Kidney (tissue), 22 donors: ENCODE results near the gene DTX1. TPM values are rescaled to one million over a fixed set of nuclear protein-coding genes. Genes with fewer than 3 reads are reported as not detected.

Experiments
- DNase-seq, 5 donors: peaks; one replicate each; pipeline ENCODE4 v3.0.0-alpha.2; 2013 to 2020
- FAIRE-seq: peaks from 2 replicates; lab custom pipeline; 2012; peaks lifted over from hg19 to GRCh38; lab: Jason Lieb, UNC
- H3K27ac ChIP-seq, 2 donors: one replicate each; pipeline ENCODE4 v1.7.0; 2013; ENCODE audit warnings: low read depth in 2 of 2, low read length in 2 of 2, inconsistent platforms in 1 of 2
- H3K27me3 ChIP-seq: one replicate; pipeline ENCODE4 v1.7.1; 2013; ENCODE audit warnings: low read length, inconsistent platforms; ENCODE audit not compliant: control insufficient read depth, insufficient read depth
- H3K36me3 ChIP-seq, 3 donors: one replicate each; pipeline versions ENCODE4 v1.7.0 to v1.7.1; 2013; ENCODE audit warnings: low read length in 3 of 3, control low read depth in 1 of 3, inconsistent platforms in 1 of 3; ENCODE audit not compliant: insufficient read depth in 3 of 3, control insufficient read depth in 2 of 3
- H3K4me1 ChIP-seq, 3 donors: one replicate each; pipeline versions ENCODE4 v1.7.0 to v1.7.1; 2013; ENCODE audit warnings: low read length in 3 of 3, inconsistent platforms in 1 of 3, low read depth in 1 of 3; ENCODE audit not compliant: control insufficient read depth in 2 of 3, insufficient read depth in 2 of 3
- H3K4me3 ChIP-seq, 3 donors: one replicate each; pipeline versions ENCODE4 v1.7.0 to v1.8.1; 2013; ENCODE audit warnings: low read length in 3 of 3, control low read depth in 1 of 3, inconsistent platforms in 1 of 3
- H3K9ac ChIP-seq, 3 donors: one replicate each; pipeline versions ENCODE4 v1.7.0 to v1.7.1; 2013; ENCODE audit warnings: low read length in 3 of 3, control low read depth in 1 of 3, inconsistent platforms in 1 of 3
- H3K9me3 ChIP-seq, 3 donors: one replicate each; pipeline versions ENCODE4 v1.7.0 to v1.7.1; 2013; ENCODE audit warnings: low read length in 3 of 3, control low read depth in 1 of 3, inconsistent platforms in 1 of 3; ENCODE audit not compliant: control insufficient read depth in 2 of 3, insufficient read depth in 1 of 3
- CTCF ChIP-seq: IDR thresholded peaks from 3 replicates; pipeline ENCODE4 v1.5.1; 2012; ENCODE audit warnings: mild to moderate bottlenecking, moderate library complexity, borderline replicate concordance; ENCODE audit not compliant: insufficient read depth; ENCODE audit errors: extremely low read depth
- intact Hi-C: fragments of 100-400 bp; cut with DNase I; formaldehyde crosslinking; loops from one replicate; pipeline ENCODE4 v1.11.1; 2022
- long read RNA-seq, 10 donors: library from polyadenylated mRNA in 1 of 10; unstranded in 1 of 10; transcript quantifications; one replicate each; pipeline ENCODE4 v2.0.0 and lab custom pipeline, GENCODE V29; 2021 to 2026
- polyA plus RNA-seq: library from polyadenylated mRNA; stranded (reverse); fragments of 350-450 nt; fragmentation: Illumina TruSeq; extraction: RNeasy Lipid Tissue Mini Kit (QIAGEN cat#74804); gene quantifications from one replicate; pipeline ENCODE4 v1.2.3, GENCODE V29; 2014; ENCODE audit warnings: low read depth, low replicate concordance; ENCODE audit not compliant: insufficient read depth
- total RNA-seq: library from RNA; stranded (reverse); fragmentation: NEBNext Ultra II Directional; extraction: Animal tissue kit (Norgen Biotek cat#: 25700); gene quantifications from one replicate; pipeline ENCODE4 v1.2.1, GENCODE V29; 2021
- donor health status: control.
- donor health status: control.
- donor health status: control.
- donor health status: control.
- donor health status: control.
- donor health status: DM: yes; HTN: yes; CAD: no.
- donor health status: Normal renal cell carcinoma (clear cell type).

DTX1 gene
- 4.9 TPM for total RNA-seq
- 7.3 TPM for polyA plus RNA-seq
- long read RNA-seq, donor 1, partial matches to known transcripts, result 0 of 1 reads
- long read RNA-seq, donor 1, other reads (novel, unspliced or antisense), result 0 of 1 reads
- long read RNA-seq, donor 2, partial matches to known transcripts, result 0 of 3 reads
- long read RNA-seq, donor 2, other reads (novel, unspliced or antisense), result 0 of 3 reads
- long read RNA-seq, donor 3, partial matches to known transcripts, result 0 of 3 reads
- long read RNA-seq, donor 3, other reads (novel, unspliced or antisense), result 0 of 3 reads
- long read RNA-seq, donor 4, result 0 reads
- long read RNA-seq, donor 5, partial matches to known transcripts, result 0 of 1 reads
- long read RNA-seq, donor 5, other reads (novel, unspliced or antisense), result 0 of 1 reads
- long read RNA-seq, donor 6, partial matches to known transcripts, result 0 of 1 reads
- long read RNA-seq, donor 6, other reads (novel, unspliced or antisense), result 0 of 1 reads
- long read RNA-seq, donor 7, partial matches to known transcripts, result 0 of 2 reads
- long read RNA-seq, donor 7, other reads (novel, unspliced or antisense), result 2 of 2 reads
- long read RNA-seq, donor 8, partial matches to known transcripts, result 0 of 5 reads
- long read RNA-seq, donor 8, other reads (novel, unspliced or antisense), result 0 of 5 reads
- long read RNA-seq, donor 9, partial matches to known transcripts, result 0 of 1 reads
- long read RNA-seq, donor 9, other reads (novel, unspliced or antisense), result 0 of 1 reads
- long read RNA-seq, donor 10, result 0 reads

- no peaks in the 10 kb centered on the region for H3K9me3 ChIP-seq
- DNase-seq (peak; percentile 26 to 86 (median 59)), FAIRE-seq (no peak)
- H3K36me3 ChIP-seq, result no peaks in the 10 kb centered on the region
- no peaks in the 10 kb centered on the region for H3K4me1 ChIP-seq
- no peak within 1 kb of the TSS for H3K27ac ChIP-seq
- TF ChIP-seq CTCF, result no peak
- H3K4me3 ChIP-seq, result peak within 1 kb of the TSS; percentile 16 to 35 (median 18)
- peak within 1 kb of the TSS in 1 of 3 donors; percentile 3 for H3K9ac ChIP-seq
- H3K27me3 ChIP-seq, result no peaks in the 10 kb centered on the region
- intact Hi-C loops, result no loop called here
These were observed at the start of gene DTX1 for GRCh38 chr12:113056631-113057488. Gene DTX1 (plus strand): TSS chr12:113056730. CDS start chr12:113058193, 1,463 bp downstream.

- Histone ChIP-seq H3K27ac (no peak overlapping the region), H3K9ac (no peak overlapping the region), H3K9me3 (no peaks in the 10 kb centered on the region), H3K4me1 (no peaks in the 10 kb centered on the region), H3K4me3 (no peak overlapping the region), H3K36me3 (no peaks in the 10 kb centered on the region), H3K27me3 (no peaks in the 10 kb centered on the region)
- DNase-seq, result no peak
- intact Hi-C loops, result no loop called here
- no peak for TF ChIP-seq CTCF
- no peak for FAIRE-seq
These were observed 49.4 kb upstream of the DTX1 start for GRCh38 chr12:113007166-113007565.

GRCh38 chr12:113010701-113011100 lies 45.8 kb upstream of the DTX1 start:
- no peaks in the 10 kb centered on the region for H3K27me3 ChIP-seq
- intact Hi-C loops, result no loop called here
- no peak for TF ChIP-seq CTCF
- no peaks in the 10 kb centered on the region for H3K36me3 ChIP-seq
- no peaks in the 10 kb centered on the region for H3K4me1 ChIP-seq
- H3K27ac ChIP-seq, result no peak overlapping the region
- FAIRE-seq (no peak), DNase-seq (peak in 1 of 5 donors; percentile 32)
- H3K9me3 ChIP-seq, result no peaks in the 10 kb centered on the region
- no peak overlapping the region for H3K4me3 ChIP-seq
- H3K9ac ChIP-seq, result no peak overlapping the region
